ENCODE data around the gene GAS6.
"Not testable (repeated sequence)": the region's sequence is repeated elsewhere in the genome, so short reads cannot be mapped to it uniquely, and the experiment has no call there.

Gene GAS6

DNA sequence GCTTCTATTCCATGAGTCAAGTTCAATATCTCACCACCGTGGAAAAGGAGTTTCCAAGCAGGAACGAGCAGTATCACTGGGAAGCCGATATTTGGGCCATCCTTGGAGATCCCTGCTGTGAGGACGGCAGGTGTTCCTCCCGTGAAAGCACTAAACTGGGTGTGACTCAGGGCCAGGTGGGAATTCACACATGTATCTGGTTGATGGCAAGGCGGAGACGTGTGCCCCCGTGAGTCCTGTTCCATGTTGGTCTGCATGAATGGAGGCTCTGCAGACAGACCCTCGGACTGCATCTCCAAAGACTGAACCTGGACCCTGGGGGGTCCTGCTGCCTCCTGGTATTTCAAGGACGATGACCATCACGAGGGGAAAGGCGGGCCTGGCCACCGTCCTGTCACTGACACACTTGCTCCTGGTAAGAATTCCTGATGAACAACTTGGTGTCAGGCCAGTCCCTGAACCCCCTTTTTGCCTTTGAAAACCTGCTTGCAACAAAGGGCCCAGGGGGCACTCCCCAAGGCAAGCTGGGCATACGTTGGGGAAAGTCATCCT is 22.8 kb upstream of the GAS6 start:
- no peak for DNase-seq

DNA sequence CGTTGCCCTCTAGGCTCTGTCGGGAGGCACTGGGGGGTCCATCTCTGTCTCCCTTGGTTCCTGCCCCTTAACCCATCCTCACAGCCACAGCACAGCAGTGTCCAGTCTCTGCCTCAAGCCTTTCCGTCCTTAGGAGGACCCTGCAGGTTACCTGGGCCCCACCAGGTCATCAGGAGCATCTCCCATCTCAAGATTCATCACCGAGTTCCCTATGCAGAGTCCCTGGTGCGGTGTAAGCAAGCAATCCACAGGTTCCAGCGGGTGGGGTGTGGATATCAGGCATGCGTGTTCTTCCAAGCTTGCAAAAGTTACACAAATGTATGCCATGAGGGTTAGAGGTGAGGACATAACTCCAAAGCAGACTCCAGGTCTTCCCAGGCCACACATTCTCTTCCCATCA is 20.9 kb upstream of the GAS6 start:
- DNase-seq = no peak

DNA sequence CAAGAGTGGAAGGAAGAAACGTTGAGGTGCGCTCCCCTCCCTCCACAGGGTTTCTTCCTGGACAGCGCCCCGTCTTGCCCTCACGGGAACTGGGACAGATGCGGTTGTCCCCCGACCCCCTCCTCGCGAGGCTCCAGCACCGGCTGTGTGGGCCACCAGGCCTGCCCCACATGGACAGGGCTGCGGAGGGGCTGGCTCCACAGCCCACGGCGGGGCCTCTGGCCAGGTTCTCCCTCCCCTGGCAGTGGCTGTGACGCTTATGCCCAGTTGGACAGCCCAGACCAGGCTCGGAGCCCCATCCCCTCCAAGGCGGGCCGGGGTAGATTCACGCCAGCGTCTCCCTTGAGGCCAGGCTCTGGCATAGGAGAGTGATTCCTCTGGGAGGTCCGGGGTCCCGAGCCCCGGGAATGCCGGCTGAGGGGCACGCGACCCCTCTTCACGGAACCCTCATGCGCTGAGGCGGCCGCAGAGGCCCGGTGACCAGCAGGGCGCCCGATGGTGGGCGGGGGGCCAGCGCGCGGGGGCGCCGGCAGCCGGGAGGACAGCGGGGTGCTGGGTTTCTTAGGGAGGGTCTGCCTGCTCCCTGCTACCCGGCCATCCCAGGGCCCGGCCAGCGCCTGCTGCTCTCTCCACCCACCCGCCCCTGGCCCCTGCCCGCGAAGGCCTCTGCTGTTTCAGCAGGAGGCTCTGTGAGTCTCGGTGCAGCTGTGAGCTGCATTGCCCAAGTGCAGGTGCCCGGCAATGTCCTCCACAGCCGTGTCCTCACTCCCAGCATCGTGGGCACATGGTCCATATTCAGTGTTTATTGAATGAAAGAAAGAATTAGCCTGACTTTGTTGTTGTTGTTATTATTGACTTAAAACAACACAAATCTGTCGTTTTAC is 20.3 kb upstream of the GAS6 start:
- DNase-seq = no peak

DNA sequence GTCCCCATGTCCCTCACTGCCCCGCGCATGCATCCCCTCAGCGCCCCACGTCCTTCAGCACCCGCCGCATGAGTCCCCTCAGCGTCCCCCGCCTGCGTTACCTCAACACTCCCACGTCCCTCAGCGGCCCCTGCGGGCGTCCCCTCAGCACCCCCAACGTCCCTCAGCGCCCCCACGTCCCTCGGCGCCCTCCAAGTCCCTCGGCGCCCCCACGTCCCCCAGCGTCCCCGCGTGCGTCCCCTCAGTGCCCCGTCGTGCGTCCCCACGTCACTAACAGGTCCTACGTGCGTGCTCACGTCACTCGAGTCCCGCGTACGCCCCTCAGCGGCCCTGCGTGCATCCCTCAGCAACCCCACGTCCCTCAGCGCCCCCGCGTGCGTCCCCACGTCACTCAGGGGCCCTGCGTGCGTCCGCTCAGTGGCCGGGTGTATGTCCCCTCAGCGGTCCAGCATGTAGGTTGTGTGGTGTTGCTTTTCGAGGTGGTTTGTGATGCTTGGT is 19.5 kb upstream of the GAS6 start:
- no peak for DNase-seq

DNA sequence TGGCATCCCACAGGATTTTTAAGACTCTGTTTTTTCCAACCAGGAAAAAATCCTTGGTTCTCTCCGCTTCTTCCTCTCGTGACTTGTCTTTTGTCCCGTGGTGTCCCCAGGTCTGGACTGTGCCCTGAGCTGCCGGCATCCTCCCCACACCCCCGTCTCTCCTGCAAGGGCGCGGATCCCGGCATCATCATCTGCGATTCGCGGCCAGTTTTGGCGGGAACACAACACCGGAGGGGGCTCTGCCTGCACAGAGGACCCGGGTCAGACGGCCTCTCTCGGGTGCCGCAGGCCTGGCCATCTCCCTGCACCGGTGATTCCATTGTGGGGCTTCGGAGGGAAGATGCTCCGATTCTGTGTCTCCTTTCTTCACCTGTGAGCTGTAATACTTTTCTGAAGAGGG is 18.8 kb upstream of the GAS6 start:
- DNase-seq = no peak

DNA sequence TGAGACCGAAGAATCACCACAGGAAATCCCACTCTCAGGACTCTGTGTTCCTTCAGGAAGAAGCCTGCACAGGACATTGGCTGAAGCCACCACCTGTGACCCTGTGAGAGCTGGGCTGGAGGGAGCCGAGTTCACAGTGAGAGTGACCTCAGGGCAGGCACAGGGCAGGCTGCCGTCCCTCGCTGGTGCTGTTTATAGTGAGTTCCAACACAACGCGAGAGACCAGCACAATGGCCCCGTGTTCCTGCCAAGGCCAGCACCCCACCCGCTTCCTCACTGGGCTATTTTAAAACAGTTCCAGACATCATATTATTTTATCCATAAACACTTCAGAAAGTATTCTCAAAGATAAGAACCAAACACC is 18.4 kb upstream of the GAS6 start:
- DNase-seq = no peak

DNA sequence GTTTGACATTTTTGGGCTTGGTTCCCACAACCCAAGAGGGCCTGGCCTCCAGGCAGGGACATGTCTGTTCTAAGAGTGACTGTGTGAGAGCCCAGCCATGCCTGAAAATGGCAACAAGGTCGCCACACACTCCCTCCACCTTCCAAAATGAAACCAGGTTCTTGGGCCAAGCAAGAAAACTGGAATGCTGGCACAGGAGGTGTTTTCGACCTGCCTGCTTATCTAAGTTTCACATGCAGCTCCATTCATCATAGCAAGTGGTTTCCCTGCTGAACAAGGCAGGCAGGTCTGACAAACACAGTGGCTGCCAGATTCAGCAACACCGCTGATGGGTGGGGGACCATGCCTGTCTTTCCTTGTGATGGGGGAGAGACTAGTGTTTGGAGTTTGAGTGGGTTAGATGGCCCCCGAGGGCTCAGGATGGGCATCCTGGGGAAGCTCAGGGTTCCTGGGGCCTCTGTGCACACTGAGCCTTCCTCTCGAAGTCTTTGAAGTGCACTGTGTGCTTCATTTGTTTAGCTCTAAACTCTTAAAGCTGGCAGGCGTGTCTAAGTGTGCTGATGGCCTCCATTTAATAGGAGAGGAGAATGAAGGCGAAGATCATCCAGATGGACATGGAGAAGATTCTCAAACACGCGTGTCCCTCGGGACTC is 17.9 kb upstream of the GAS6 start:
- no peak for DNase-seq

DNA sequence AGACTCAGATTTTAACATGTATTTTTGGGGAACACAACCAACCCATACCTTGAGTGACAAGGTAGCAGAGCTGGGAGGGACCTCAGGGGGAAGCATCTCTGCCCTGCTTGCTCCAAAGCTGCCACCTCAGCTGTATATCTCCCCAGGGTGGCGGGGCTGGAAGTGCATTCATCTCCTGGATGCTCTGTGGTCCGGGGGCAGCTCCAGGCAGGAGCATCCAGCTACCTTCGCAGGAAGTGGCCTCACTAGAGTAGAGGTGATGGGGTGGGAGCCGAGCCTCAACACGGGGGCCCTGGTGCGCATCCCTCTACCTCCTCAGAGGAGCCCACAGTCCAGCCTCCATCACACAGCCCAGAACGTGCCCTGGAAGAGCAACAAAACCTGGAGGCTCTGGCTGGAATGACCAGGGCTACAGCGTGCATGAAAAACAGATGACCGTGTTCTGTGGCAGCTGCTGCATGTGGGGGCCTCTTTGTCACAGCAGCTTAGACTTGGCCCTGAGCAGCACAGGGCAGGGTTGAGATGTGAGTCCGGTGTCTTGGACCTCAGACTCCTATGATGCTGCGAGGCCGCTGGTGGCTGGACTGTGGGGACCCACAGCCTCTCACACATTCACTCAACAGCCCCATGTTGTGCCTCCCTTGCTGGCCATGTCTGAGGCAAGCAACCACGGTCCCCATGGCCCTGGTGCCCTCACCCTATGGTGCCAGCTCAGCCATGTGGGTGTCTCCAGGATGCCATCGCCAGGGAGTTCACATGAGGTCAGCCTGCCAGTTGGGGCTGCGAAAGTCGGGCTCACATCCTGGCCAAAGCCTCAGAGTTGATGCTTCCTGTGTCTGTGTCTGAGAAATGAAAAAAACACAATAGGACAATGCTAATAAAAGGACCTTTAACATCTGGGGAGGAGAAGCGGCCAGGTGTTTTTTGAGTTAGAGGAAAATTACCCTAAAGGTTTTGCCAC is 17.1 kb upstream of the GAS6 start:
- DNase-seq = no peak

DNA sequence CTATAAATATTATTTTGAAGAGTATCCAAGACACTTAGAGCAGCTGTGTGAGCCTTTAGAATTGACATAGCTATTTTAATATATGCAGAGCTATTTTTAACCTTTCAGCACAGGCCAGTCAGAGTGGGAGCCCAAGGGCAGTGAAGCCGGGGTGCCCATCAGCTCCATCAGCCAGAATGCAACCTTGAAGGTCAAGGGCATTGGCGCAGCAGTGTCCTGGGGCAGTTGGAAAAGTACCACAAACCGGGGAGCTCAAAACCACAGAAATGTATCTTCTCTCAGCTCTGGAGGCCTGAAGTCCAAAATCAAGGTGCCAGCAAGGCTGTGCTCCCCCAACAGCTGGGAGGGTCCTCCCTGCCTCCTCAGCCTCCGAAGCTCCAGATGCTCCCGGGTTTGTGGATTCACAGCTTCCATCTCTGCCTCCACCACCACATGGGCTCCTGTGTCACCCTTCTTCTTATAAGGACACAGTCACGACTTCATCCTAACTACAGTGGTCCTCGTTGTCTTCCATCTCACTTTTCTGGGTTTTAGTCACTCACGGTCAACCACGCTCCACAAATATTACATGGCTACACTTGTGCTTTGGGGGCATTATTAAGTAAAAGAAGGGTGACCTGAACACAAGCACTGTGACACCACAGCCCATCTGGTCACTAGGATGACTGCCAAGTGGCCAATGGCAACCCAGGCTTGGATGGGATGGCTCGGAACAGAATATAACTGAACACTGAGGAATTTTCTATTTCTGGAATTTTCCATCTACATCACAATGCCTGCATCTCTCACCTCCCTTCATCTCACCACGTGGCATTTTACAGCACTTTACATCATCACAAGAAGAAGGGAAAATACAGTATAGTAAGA is 15.9 kb upstream of the GAS6 start:
- DNase-seq = no peak

DNA sequence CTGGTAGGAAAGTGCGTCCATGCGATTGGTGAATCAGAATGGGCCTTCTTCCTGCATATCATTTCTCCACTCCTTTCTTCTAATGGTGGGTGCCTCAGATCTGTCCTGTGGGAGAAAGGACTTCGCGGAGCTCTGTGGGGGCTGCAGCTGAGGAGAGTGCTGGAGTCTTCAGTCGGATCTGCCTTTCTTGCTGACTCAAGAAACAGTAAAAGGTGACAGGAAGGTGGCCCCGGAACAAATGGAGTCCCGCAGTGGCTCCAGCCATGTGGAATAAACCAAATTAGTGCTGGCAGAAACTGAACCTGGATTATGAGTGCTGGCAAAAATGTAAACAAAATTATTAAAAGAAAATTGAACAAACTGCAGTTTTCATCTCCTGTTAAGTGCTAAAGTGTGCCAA is 15.1 kb upstream of the GAS6 start:
- DNase-seq = no peak

DNA sequence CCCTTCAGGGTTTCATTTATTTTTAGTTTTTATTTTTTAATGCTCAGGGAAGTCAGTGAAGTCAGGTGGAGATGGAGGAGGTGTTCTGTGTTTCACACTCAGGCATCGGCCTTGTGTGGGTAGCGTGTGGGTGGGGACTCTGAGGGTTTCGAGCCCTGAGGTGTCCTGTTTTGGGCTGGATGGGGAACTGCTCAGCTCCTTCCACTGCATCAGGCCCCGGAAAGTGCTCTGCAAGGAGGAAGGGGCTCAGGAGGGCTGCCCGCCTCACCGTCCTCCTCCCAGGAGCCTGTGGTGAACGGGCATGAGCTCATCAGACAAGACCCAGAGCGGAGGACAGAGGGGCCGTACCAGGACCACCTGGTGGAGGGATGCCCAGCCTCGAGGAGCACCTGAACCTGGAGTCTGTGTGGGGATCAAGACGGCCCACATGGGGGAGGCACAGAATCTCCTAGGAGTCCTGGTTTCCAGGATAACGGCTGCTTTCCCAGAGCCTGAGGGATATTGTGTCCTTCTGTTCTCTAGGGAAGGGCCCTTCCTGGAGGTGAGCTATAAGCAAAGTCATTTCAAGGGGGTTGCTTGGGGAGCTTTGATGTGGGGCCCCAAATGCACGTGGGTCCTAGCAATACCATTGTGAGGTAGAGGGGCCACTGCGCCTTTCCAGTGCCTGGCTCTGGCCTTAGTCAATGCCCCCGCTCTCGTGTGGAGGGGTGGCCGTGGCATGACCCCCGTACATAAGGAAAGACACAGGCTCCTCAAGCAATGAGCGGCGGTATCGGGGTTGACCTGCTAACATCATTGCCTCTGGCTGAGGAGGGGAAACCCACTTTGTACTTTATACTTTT is 13.5 kb upstream of the GAS6 start:
- no peak for DNase-seq

DNA sequence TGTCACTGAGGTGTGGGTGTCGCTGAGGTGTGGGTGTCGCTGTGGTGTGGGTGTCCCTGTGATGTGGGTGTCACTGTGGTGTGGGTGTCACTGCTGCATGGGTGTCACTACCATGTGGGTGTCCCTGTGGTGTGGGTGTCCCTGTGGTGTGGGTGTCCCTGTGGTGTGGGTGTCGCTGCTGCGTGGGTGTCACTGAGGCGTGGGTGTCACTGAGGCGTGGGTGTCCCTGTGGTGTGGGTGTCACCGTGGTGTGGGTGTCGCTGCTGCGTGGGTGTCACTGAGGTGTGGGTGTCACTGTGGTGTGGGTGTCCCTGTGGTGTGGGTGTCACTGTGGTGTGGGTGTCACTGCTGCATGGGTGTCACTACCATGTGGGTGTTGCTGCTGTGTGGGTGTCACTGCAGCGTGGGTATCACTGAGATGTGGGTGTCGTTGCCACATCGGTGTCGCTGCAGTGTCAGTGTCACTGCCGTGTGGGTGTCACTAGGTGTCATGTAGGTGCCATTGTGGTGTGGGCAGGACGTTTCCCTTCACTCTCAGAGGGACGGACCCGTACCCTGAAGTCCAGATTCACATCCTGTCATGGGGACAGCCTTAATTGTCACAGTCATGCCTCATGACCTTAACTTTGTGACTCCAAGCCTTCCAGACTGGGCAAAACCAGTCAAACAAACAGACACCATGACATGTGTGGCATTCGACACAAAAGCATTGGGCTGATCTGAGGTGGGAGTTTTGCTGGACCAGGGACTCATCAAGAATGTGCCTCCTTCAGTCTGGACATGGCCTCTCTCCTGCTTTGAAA is 12.7 kb upstream of the GAS6 start:
- DNase-seq = no peak

DNA sequence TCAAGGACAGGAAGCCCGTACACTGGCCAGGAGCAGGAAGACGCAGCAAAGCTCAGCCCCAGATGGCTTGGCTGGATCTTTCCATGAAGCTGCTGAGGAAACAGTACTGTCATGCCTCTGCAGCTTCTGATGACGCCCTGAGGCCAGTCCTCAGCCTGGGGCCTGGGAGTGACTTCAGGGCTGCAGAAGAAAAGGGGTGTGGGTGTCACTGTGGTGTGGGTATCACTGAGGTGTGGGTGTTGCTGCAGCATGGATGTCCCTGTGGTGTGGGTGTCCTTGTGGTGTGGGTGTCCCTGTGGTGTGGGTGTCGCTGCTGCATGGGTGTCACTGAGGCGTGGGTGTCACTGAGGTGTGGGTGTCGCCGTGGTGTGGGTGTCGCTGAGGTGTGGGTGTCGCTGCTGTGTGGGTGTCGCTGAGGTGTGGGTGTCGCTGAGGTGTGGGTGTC is 12.0 kb upstream of the GAS6 start:
- no peak for DNase-seq

DNA sequence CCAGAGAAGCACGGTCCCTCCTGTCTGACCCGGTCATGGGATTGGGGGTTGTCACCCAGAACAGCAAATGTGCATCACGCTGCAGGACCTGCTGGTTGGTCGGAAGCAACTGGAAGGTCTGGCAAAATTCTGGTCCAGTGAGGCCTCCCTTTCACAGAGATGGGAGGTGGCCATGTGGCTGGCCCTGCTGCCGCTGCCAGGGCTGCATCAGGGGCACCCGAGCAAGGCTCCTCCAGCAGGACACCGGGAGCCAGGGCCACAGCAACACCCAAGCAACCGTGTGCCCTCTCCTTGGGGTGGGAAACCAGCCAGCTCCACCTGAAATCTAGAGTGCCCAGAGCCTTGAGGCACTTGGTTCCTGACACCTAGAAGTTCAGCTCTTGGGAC is 11.5 kb upstream of the GAS6 start:
- no peak for DNase-seq

DNA sequence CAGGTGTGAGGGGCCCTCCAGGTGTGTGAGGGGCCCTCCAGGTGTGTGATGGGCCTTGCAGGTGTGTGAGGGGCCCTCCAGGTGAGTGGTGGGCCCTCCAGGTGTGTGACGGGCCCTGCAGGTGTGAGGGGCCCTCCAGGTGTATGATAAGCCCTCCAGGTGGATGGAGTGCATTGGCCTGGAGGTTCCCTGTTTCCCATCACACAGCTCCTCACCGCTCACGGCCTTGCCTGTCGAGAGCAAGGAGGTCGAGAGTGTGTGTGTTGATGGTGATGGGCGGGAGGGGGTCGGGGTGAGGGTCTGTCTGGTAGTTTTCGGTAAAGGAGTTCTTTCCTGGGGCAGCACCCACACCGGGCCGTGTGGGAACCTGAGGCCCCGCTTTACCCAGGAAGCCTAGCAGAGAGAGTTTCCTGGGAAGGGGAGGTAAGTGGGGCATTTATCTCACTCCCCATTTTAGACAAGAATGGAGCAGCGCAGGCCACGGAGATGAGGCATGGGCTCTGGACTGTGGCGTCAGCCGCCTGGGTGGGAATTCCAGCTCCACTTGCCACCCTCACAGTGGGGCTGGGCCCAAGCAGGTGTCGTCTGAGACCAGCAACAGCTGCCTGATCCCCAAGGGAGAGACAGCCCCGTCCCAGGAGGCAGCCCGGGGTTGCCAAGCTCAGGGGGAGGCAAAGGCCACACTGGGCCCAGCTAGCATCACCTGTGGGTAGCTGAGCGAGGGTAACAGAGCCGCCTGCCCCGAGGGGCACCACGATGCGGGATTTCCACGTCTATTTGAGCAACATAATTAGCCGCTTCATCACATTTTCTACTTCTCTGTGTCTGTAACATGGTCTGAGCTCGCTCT is 10.9 kb upstream of the GAS6 start:
- no peak for DNase-seq

DNA sequence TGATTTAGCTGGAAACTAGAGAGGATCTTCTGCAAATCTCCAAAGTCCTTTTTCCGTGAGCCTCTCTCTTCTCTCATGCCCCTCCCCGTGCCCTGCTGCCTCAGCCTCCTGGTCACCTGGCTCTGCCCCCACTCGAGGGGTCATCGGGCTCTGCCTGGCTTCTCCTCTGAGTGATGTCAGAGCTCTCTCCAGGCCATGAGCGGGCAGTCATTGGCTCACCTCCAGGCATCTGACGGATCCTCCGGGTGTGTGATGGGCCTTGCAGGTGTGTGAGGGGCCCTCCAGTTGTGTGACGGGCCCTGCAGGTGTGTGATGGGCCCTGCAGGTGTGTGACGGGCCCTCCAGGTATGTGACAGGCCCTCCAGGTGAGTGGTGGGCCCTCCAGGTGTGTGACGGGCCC is 10.3 kb upstream of the GAS6 start:
- DNase-seq = no peak

DNA sequence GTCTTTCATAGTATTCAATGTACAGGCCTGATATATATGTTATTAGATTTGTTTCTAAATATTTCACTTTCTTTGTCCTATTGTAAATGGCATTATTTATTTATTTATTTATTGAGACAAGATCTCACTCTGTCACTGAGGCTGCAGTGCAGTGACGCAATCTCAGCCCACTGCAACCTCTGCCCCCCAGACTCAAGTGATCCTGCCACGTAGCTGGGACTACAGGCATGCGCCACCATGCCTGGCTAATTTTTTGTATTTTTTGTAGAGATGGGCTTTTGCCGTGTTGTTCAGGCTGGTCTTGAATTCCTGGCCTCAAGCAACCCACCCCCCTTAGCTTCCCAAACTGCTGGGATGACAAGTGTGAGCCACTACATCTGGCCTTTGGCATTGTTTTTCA is 5.4 kb upstream of the GAS6 start:
- DNase-seq = no peak

DNA sequence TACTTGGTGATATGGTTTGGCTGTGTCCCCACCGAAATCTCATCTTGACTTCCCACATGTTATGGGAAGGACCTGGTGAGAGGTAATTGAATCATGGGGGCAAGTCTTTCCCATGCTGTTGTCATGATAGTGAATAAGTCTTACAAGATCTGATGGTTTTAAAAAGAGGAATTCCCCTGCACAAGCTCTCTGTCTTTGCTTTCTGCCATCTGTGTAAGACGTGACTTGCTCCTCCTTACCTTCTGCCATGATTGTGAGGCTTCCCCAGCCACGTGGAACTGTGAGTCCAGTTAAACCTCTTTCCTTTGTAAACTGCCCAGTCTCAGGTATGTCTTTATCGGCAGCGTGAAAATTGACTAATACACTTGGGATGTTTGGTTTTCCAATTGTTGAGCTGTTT is 4.0 kb upstream of the GAS6 start:
- DNase-seq = not testable (repeated sequence)

DNA sequence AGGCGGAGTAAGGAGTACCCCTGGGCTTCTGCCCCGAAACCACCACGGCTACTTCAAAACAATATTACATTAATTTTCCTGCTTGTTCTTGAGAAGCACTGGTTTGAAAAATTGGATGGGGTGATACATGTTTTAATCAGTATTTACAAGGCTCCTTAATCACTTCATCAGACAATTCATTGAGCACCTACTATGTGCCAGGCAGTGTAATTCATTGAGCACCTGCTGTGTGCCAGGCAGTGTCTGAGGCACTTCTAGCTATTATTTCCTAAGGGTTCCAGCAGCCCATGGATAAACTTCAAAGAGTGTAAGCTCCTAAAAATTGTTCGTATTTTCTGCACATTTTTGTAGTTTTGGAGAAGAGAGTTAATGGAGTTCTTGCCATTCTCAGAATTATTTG is 1.6 kb upstream of the GAS6 start:
- no peak for DNase-seq
